GM19035 (cell line): ENCODE data around the gene ATP5MC3.
A peak's percentile ranks its signal among the peaks of the same experiment; 100 is the strongest.

Source experiments
- ATAC-seq: cut with Tn5 transposase; IDR thresholded peaks from one replicate; pipeline ENCODE4 v1.9.1; 2021; ENCODE audit not compliant: unreplicated experiment

The ATP5MC3 gene

DNA sequence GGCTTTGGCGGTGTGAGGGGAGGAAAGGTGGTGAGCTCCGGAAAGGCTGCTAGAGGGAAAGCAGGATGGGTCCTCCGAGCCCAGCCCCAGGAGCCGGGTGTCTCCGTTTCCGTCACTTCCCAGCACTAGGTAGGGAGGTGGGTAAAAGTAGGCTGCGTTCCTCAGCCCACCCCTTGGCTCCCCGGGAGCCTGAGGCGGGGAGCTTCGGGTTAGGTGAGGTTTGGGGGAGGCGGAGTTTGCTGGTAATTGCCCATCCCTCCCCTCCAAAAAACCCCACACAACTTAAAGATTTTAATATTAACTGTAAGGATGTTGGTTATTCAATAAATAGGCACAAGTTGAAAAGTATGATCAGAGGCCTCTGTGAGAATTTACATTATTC, 13.0 kb downstream of the ATP5MC3 start:
- ATAC-seq = peak; percentile 31

DNA sequence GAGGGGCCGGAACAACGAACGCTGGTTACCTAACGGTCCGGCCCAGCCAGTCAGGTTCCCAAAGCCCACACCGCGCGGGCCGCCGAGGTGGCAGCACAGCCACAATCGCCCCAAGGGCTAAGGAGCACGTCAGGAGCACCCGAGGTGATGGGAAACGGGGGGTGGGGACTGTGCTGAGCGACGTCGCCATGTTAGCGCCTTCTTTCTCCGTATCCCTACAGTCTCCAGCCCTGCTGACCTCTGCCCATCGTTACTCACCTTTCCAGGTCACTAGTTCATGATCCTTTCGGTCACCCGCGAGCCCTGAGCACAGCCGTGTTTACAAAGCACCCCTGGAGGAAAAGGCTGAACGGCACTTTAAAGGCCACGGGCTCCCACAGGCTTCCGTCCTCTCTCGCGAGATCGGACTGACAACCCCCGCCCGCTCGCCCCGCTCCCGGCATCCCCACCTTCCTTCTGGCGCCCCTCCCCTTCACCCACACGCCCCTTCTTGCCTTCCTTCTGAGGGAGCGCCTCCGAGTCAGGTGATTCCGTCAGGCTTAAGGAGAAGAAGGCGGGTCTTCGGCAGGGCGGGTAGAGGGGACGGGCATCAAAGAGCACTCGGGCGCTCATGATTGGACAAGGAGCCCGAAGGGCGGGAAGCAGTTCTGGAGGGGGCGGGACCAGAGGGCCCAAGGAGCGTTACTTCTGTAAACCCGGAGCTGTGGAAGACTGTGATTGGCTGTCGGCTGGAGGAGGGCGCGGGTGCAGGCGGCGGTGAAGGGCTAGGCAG, 13.5 kb downstream of the ATP5MC3 start, which contains the start of gene ATF2:
Gene ATF2, minus strand, starts transcription at position 412 of the 772 bp plus-strand sequence. CDS start 31,760 bp downstream, outside the sequence.
- ATAC-seq = peak; percentile 93

DNA sequence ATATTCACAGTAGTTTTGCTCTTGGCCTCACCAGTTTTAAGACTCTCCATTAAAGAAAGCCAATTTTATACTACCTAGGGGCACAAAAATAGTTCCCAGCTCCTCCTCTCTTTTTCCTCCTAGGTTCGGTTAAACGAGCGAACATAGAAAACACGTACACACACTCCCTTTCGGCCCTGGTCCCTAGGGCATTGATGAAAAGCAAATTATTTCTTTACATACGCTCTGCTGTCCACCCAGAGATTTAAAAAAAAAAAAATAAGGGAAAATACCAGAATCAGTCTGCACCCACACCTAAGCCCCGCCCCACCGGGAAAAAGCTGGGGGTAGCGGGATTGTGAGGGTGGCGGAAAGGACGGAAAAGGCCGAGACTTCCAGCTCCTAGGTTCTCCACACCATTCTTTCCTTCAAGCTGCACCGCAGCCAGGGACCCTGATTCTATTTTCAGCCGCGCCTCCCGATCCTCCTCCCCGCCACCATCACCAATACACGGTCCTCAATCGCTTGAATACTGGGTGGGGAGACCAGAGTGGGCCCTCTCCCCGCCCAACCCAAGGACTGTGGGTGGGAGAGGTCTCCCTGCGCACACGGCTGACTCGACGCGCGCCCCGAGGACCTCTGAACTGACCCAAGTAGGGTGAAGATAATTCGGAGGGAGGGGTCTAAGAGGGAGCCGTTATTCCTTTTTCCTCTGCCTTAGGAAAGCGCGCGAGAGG, 14.3 kb downstream of the ATP5MC3 start:
- peak; percentile 10 for ATAC-seq

DNA sequence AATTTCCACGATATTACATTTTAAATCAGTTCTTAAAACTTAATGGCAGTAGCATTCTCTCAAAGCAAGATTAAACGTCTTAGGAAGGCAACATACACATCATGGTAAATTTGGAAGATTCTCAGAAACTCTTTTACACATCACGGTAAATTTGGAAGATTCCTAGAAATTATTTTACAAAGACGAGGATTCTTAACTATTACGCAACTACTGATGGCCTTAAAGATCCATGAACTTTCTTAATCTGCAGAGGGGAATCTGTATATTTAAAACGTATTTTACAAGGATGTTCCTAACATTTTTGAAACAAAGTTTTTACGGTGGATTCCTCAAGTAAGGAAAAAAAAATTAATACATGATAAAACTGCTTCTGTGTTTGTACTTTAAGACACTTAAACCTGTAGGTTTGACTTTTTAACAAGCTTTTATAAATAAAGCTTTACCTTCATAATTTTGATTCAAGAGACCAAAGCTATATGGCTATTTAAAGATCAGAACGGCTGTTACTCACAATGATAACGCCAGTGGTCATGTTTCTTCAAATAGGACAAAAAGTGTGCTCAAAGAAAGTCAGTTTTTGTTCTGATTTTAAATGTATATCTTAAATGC, 15.2 kb downstream of the ATP5MC3 start:
- ATAC-seq = no peak

DNA sequence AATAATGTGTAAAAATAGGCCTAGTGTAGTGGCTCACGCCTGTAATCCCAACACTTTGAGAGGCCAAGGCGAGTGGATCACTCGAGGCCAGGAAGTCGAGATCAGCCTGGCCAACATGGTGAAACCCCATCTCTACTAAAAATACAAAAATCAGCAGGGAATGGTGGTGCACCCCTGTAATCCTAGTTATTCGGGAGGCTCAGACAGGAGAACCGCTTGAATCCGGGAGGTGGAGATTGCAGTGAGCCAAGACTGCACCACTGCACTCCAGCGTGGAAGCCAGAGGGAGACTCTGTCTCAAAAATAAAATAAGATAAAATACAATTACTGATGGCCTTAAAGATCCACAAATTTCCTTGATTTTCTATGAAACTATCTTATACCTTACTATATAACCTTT, 17.3 kb downstream of the ATP5MC3 start:
- ATAC-seq = no peak

DNA sequence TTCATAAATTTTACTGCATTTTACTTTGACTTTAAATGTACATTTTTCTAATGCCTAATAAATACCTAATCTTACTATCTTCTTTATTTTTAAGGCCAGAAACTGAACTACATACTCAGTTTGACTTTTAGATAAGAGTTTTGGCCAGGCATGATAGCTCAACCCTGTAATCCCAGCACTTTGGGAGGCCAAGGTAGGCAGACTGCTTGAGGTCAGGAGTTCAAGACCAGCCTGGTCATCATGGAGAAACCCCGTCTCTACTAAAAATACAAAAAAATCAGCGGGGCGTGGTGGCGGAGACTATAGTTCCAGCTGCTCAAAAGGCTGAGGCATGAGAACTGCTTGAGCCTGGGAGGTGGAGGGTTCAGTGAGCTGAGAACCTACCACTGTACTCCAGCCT, 22.6 kb downstream of the ATP5MC3 start:
- ATAC-seq = no peak

DNA sequence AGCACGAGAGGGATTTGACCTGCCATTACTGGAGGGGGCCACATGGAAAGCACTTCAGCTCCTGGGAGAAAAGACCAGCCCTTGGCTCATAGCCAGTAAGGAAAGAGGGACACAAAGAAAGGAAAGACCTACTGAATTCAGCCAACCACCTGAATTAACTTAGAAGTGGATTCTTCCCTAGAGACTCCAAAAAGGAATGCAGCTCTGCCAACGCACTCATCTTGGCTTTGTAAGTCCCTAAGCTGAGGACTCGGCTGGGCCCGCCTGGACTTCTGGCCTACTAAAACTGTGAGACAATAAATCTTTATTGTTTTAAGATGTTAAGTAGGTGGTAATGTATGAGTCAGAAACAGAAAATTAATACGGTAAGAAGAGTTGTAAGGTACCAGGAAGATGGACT, 25.0 kb downstream of the ATP5MC3 start:
- no peak for ATAC-seq

DNA sequence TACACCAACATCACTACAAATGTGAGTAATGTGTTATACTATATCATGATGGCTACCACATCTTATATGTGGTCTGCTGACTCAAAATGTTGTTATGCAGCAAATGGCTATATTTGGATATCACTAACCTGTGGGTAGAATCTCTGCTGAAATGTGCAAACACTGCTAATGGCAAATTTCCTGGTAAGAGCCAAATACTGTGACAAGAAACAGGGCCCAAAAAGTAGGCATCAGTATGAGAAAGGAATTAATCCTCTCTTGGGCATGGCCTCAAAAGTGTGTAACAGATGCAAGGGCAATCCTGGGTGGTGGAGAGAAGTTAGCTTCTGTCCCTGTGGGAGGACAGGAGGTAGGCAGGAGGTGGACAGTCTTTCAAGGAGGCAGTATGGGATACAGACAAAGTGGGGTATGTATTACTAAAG, 26.8 kb downstream of the ATP5MC3 start:
- ATAC-seq = peak; percentile 77

DNA sequence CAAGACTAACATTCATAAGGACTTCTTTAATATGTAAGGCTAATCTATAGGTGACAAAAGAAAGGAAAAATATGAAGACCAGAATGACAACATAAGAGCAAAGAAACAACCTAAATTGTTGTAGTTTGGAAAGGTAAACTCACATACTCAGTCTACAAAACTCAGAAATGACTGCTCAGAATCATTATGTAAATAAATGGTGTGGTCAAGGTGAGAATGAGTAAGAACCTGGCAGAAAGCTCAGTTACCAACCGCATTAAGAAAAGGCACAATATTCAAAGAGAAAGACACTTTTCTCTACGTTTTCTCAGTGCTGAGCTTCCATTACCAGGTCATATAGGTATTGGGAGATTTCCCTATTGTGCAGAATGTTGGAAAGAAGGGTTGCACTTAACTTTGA, 29.3 kb downstream of the ATP5MC3 start:
- peak; percentile 77 for ATAC-seq

DNA sequence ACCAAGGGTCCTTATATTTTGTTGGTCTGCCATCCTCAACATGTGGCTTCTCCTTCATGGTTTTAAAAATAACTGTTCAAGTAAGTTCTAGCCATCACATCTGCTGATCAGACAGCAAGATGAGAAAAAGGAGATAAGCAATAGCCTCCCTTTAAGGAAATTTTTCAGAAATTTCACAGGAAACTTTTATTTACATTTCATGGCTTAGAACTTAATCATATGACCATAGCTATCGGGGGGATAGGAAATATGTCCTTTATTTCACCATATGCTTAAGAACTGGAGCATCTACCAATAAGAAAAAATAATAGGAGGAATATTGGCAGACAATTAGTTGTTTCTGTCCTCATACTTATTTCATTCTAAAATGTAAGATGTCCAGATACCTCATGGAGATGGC, 29.7 kb downstream of the ATP5MC3 start:
- no peak for ATAC-seq

DNA sequence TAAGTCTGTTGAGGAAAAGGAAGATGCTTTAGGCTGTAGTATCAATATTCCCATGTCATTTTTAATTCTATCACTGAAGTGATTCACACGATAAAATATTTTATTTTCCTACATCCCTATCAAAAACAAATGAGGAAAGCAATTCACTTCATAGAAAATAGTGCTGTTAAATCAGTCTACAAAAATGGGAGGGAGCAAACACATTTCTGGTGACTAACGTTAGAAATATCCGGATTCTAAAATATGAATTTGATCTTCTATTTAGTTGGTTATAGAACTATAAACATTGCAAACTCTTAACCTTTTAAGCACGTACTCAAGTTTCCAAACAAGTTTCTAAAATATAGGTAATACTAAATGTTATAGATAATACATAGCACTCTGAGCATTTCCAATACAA, 34.3 kb downstream of the ATP5MC3 start:
- no peak for ATAC-seq

DNA sequence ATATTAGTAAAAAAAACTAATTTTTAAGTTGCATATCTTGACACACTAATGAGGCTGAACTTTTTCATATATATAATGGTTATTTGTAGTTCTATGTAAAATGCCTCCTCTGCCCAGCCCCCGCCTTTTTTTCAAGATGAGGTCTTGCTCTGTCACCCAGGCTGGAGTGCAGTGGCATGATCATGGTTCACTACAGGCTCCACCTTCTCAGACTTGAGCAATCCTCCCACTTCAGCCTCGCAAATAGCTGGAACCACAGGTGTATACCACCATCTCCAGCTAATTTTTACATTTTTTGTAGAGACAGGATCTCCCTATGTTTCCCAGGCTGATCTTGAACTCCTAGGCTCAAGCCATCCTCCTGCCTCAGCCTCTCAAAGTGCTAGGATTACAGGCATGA, 37.8 kb downstream of the ATP5MC3 start:
- no peak for ATAC-seq

DNA sequence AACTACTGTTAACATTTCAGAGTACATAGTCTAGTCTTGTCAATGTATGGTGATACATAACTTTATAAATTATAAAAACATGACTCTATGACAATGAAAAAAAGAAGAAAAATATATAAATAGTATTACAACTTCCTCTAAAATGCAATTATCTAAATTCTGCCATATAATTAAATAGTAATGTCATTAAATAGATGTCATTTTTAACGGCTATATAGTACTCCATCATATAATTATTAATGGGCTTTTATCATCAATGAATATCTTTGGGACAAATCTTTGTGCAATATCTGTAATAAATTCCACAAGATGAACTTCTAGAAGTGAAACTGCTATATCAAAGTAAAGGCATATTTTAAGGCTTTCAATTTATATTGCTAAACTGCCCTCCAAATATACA, 38.3 kb downstream of the ATP5MC3 start:
- ATAC-seq = no peak

DNA sequence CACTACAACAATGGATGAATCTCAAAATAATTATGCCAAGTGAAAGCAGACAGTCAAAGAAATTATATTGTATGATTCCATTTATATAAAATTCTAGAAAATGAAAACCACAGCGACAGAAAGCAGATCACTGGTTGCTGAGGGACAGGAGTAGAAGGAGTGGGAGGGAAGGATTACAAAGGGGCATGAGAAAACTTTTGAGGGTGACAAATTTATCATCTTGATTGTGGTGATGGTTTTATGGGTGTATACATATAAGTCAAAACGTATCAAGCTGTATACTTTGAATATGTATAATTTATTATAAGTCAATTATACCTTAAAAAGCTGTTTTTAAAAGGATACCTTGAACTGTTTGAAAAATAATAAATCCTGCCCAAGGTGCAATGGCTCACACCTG, 41.2 kb downstream of the ATP5MC3 start:
- ATAC-seq = no peak

DNA sequence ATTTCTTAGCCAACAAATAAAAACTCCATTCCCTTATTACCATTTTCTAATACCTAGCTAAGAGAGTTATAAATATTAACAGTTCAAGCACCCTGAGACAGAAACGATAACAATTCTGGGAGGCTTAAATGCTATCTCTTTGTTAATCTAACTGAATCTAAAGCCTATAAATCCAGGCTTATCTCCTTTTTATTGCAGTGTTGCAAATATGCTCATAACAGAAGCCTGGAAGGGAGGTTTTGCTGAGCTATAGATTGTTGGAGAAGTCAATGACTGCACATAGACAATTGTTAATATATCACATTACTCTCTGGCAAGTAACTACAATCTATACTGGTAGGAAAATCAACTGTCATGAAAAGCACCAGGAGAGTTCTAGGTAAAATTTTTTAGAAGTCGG, 43.7 kb downstream of the ATP5MC3 start:
- ATAC-seq = no peak

DNA sequence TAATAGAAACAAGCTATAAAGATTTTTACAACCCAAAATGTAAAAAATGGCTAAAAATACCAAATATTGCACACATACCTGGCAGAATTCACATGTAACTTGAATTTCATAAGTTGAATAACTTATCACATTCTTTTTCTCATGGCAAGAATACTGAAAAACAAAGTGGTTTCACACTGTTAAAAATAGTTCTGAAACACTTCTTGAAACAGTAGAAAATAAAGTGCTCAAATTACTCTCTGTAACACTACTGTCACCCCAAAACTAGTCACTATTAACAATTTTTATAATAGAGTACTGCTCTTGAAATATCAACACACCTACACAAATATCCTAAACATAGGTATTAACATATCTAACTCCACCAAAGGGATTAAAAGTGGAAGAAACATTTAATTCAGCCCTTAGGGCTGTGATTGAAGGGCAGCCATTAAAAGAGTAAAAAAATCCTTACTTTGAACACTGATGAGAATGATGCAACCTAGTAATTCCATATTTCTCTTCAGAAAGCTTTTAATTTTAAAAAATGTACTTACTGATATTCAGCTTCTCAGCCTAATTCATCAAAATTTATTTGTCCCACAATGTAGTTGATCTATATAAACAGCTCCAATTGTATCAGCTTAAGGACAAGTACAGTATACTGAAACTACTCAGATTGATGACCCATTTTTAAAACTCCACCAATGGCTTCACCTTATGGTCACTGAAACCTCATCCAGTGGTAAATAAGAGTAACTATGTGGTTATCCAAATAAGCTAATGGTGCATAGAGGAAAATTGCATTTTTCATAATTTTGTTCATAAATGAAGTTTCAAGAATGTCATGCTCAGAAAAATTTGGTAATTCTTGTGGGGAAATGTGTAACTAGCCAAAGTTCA, 44.9 kb downstream of the ATP5MC3 start:
- peak; percentile 63 for ATAC-seq

DNA sequence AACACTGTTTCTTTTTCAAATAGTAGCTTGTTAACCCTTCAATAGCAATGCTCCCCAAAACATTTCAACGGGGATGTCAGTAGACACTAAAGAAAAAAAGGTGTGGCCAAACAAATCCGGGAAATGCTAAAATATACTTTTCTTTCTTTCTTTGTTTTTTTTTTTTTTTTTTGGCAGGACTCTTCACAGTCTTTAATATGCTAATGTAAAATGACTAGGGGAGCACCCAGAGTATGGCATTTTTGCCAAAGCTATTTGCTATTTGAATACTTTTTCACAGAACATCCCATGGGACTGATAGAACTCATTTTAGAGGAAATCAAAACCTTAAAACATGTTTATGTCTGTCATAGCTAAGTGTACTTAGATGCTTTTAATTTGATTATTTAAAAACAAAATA, 45.6 kb downstream of the ATP5MC3 start:
- ATAC-seq = no peak

DNA sequence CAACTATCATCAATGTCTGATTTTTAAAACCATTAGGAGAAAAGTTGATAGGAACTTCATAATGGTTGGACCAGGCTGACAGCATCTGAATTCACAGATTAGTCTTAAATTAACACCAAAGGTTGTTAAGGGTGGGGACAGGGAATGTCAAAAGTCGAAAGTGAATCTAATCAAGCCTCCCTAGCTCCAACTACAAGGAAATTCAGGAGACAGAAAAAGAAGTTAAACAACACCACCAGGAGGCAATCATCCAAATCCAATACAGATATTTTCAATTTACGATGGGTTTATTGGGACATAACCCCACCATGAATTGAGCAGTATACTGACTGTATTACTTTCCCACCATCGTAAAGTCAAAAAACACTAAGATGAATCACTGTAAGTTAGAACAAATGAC, 46.3 kb downstream of the ATP5MC3 start:
- no peak for ATAC-seq

DNA sequence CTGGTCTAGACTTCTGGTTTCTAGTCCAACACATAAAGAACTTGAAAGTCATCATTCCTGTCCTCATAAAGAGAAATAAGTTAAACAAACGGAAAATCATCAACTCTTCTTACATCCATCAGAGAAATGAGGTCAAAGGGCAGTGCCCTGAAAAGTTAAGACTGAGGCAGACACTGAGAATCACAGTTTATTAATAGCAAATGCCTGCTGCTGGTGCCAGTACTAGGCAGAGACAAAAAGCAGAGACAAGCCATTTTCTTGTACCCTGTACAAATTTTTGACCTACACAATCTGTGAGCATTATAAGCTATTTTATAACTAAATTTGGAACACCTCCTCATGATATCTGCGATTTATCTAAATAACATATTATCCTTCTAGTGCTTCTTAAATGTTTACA, 50.3 kb downstream of the ATP5MC3 start:
- no peak for ATAC-seq

DNA sequence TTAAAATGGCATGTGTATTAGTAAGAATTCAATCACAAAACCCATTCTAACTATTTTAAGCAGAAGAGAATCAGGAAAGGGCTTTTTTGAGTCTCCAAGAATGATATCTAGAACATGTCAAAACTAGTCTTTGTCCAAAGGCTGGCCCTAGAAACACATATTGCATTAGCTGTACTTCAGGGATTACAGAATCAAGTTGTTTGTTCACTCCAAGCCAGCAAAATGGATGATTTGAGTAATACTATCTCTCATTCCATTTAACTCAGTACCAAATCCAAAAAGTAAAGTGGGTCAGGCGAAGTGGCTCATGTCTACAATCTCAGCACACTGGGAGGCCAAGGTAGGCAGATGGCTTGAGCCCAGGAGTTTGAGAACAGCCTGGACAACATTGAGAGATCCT, 54.8 kb downstream of the ATP5MC3 start:
- no peak for ATAC-seq
